ENCODE measurements around the gene AHRR. TPM values are rescaled to one million over a fixed set of nuclear protein-coding genes. Genes with fewer than 3 reads are reported as not detected.
"Not testable (repeated sequence)": the region's sequence is repeated elsewhere in the genome, so short reads cannot be mapped to it uniquely, and the experiment has no call there.

The AHRR gene
- total RNA-seq, 1 donor from 2014 or later = 2.0 TPM

DNA sequence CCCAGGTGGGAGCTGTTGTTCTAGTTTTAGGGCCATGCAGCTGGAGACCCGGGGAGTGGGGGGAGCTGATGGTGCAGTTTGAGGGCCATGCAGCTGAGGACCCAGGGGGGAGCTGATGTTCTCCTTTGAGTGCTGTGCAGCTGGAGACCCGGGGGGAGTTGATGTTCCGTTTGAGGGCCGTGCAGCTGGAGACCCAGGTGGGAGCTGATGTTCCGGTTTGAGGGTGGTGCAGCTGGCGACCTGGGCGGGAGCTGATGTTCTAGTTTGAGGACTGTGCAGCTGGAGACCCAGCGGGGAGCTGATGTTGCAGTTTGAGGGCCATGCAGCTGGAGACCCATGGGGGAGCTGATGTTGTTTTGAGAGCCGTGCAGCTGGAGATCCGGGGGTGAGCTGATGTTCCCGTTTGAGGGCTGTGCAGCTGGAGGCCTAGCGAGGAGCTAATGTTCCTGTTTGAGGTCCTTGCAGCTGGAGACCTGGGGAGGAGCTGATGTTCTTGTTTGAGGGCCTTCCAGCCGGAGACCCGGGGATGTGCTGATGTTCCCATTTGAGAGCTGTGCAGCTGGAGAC is 35.4 kb upstream of the AHRR start:
- Mint-ChIP-seq H3K27ac (ENCODE audit: unreplicated experiment) (no peak overlapping the region), H3K4me1 (ENCODE audit: low read depth, unreplicated experiment) (no peaks in the 10 kb centered on the region), H3K36me3 (ENCODE audit: unreplicated experiment) (peaks cover 54% of the 10 kb centered on the region), H3K27me3 (ENCODE audit: unreplicated experiment) (peaks cover 3% of the 10 kb centered on the region), H3K9me3 (ENCODE audit: unreplicated experiment) (peaks cover 15% of the 10 kb centered on the region), H3K4me3 (ENCODE audit: unreplicated experiment) (no peak overlapping the region)
- no peak for DNase-seq
- TF ChIP-seq, protein P1, sequence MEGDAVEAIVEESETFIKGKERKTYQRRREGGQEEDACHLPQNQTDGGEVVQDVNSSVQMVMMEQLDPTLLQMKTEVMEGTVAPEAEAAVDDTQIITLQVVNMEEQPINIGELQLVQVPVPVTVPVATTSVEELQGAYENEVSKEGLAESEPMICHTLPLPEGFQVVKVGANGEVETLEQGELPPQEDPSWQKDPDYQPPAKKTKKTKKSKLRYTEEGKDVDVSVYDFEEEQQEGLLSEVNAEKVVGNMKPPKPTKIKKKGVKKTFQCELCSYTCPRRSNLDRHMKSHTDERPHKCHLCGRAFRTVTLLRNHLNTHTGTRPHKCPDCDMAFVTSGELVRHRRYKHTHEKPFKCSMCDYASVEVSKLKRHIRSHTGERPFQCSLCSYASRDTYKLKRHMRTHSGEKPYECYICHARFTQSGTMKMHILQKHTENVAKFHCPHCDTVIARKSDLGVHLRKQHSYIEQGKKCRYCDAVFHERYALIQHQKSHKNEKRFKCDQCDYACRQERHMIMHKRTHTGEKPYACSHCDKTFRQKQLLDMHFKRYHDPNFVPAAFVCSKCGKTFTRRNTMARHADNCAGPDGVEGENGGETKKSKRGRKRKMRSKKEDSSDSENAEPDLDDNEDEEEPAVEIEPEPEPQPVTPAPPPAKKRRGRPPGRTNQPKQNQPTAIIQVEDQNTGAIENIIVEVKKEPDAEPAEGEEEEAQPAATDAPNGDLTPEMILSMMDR (IDR thresholded peaks at IDR 0.05; ENCODE audit: partially characterized antibody, unreplicated experiment) = no peak

- not testable (repeated sequence) for H3K27me3 Mint-ChIP-seq (ENCODE audit: unreplicated experiment); H3K4me1 Mint-ChIP-seq (ENCODE audit: low read depth, unreplicated experiment); H3K27ac Mint-ChIP-seq (ENCODE audit: unreplicated experiment)
Measured at GRCh38 chr5:290200-290599, 31.3 kb upstream of the AHRR start.

GRCh38 chr5:291345-291744 is 30.2 kb upstream of the AHRR start:
- peaks cover 40% of the 10 kb centered on the region for H3K36me3 Mint-ChIP-seq (ENCODE audit: unreplicated experiment)
- not testable (repeated sequence) for H3K4me3 Mint-ChIP-seq (ENCODE audit: unreplicated experiment); H3K27me3 Mint-ChIP-seq (ENCODE audit: unreplicated experiment); H3K9me3 Mint-ChIP-seq (ENCODE audit: unreplicated experiment); DNase-seq; H3K27ac Mint-ChIP-seq (ENCODE audit: unreplicated experiment); H3K4me1 Mint-ChIP-seq (ENCODE audit: low read depth, unreplicated experiment)

More at GRCh38 chr5:290200-290599, 31.3 kb upstream of the AHRR start:
- H3K36me3 Mint-ChIP-seq (ENCODE audit: unreplicated experiment) = peaks cover 46% of the 10 kb centered on the region
- DNase-seq; H3K4me3 Mint-ChIP-seq (ENCODE audit: unreplicated experiment); H3K9me3 Mint-ChIP-seq (ENCODE audit: unreplicated experiment): not testable (repeated sequence)

DNA sequence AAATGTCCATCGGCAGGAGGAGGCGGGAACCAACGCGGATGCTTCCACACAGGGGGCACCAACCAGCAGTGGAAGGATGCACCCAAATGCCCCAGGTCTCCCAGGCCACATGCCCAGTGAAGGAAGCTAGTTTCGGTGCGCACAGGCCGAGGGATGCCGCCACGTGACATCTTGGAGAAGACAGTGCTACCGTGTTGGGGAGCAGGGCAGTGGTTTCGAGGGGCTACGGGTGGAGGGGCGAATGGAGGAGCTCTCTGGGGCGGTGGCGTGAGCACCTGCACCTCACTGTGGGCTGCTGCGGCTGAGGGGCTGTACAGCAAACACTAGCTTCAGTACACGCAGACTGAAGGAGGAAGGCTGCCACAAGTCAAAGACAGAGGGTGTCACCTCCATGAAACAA is 26.7 kb upstream of the AHRR start:
- not testable (repeated sequence) for DNase-seq; H3K27ac Mint-ChIP-seq (ENCODE audit: unreplicated experiment); H3K4me1 Mint-ChIP-seq (ENCODE audit: low read depth, unreplicated experiment); H3K4me3 Mint-ChIP-seq (ENCODE audit: unreplicated experiment); H3K27me3 Mint-ChIP-seq (ENCODE audit: unreplicated experiment)
- peaks cover 14% of the 10 kb centered on the region for H3K9me3 Mint-ChIP-seq (ENCODE audit: unreplicated experiment)
- peaks cover 27% of the 10 kb centered on the region for H3K36me3 Mint-ChIP-seq (ENCODE audit: unreplicated experiment)

DNA sequence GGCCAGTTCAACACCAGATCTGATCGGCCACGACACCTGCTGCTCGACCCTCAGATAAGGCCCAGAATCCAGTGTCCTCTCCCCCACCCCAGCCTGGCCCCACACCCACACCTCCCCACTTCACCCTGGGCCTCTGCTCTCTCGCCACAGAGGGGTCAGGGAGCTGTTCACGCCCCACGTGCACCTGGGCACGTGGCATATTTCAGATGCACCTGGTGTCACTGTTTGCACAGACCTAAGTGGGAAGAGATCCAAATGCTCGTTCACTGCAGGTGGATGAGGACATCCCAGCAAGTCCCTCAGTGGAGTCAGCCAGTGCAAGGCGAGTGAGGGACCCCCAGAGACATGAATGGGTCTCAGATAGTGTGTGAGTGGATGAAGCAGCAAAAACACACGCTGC is 25.3 kb upstream of the AHRR start:
- not testable (repeated sequence) for H3K27me3 Mint-ChIP-seq (ENCODE audit: unreplicated experiment); DNase-seq; H3K4me3 Mint-ChIP-seq (ENCODE audit: unreplicated experiment); H3K4me1 Mint-ChIP-seq (ENCODE audit: low read depth, unreplicated experiment); H3K27ac Mint-ChIP-seq (ENCODE audit: unreplicated experiment)
- Mint-ChIP-seq H3K36me3 (ENCODE audit: unreplicated experiment) (peaks cover 25% of the 10 kb centered on the region), H3K9me3 (ENCODE audit: unreplicated experiment) (peaks cover 15% of the 10 kb centered on the region)

- peaks cover 18% of the 10 kb centered on the region for H3K36me3 Mint-ChIP-seq (ENCODE audit: unreplicated experiment)
- H3K27me3 Mint-ChIP-seq (ENCODE audit: unreplicated experiment); H3K4me1 Mint-ChIP-seq (ENCODE audit: low read depth, unreplicated experiment); H3K4me3 Mint-ChIP-seq (ENCODE audit: unreplicated experiment); H3K27ac Mint-ChIP-seq (ENCODE audit: unreplicated experiment); DNase-seq: not testable (repeated sequence)
- H3K9me3 Mint-ChIP-seq (ENCODE audit: unreplicated experiment) = peaks cover 18% of the 10 kb centered on the region
Measured at GRCh38 chr5:296954-297353, 24.6 kb upstream of the AHRR start.

DNA sequence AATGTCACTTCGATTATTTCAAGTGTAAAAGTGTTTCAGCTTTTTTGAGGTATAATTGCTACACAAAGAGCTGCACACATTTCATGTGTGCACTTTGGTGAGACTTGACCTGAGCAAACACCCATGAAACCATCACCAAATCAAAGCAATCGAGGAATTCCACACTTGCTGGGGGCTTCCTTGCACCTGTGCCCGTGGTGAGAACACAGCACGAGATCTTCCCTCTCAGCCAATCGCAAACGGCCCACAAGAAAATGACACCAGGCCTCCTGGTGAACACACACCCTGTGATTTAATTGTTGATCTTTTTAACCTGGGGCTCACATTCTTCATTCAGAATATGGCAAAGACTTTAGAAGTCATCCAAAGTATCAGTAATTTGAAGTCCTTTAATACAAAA is 24.1 kb upstream of the AHRR start:
- not testable (repeated sequence) for H3K27me3 Mint-ChIP-seq (ENCODE audit: unreplicated experiment); H3K27ac Mint-ChIP-seq (ENCODE audit: unreplicated experiment); DNase-seq; H3K4me3 Mint-ChIP-seq (ENCODE audit: unreplicated experiment); H3K4me1 Mint-ChIP-seq (ENCODE audit: low read depth, unreplicated experiment)
- Mint-ChIP-seq H3K9me3 (ENCODE audit: unreplicated experiment) (peaks cover 15% of the 10 kb centered on the region), H3K36me3 (ENCODE audit: unreplicated experiment) (peaks cover 13% of the 10 kb centered on the region)

DNA sequence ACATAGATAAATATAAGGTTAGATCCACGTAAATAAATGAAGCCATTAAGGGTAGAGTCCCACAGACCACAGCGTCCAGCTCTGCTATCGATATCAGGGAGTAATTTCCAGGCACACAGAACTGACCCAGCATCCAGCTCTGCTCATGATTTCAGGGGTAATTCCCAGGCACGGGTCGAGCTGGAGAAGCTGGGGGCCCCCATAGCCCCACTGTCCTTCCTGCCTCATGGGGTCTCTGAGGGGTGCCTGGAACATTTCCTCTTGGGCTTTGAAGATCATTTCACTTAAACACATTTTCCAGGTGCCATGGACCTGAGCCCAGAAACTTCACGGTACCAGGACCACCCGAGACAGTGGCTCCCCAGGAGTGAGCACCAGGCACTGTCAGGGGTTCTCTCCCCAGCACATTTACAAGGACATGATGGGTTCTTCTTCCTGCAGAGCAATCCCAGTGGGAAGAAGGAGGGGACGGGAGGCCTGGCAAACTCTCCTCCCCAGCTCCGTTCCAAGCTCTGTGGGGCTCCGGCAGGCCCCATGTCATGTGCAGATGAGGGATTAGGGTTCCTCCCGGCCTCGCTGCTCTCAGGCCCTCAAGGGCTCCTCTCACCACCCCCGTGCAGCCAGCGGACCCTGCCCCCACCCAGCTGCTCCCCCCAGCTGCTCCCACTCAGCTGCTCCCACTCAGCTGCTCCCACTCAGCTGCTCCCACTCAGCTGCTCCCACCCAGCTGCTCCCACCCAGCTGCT is 23.4 kb upstream of the AHRR start:
- H3K27me3 Mint-ChIP-seq (ENCODE audit: unreplicated experiment); H3K27ac Mint-ChIP-seq (ENCODE audit: unreplicated experiment); DNase-seq; H3K4me3 Mint-ChIP-seq (ENCODE audit: unreplicated experiment); H3K36me3 Mint-ChIP-seq (ENCODE audit: unreplicated experiment); H3K4me1 Mint-ChIP-seq (ENCODE audit: low read depth, unreplicated experiment): not testable (repeated sequence)
- H3K9me3 Mint-ChIP-seq (ENCODE audit: unreplicated experiment) = peaks cover 10% of the 10 kb centered on the region

Measured in glutamatergic neuron (in vitro differentiated cells).